ENCODE results near the gene PTPN18. TPM values are rescaled to one million over a fixed set of nuclear protein-coding genes. Genes with fewer than 3 reads are reported as not detected.

The PTPN18 gene
- total RNA-seq, 1 donor from 2014 or later, result 37.5 TPM

DNA sequence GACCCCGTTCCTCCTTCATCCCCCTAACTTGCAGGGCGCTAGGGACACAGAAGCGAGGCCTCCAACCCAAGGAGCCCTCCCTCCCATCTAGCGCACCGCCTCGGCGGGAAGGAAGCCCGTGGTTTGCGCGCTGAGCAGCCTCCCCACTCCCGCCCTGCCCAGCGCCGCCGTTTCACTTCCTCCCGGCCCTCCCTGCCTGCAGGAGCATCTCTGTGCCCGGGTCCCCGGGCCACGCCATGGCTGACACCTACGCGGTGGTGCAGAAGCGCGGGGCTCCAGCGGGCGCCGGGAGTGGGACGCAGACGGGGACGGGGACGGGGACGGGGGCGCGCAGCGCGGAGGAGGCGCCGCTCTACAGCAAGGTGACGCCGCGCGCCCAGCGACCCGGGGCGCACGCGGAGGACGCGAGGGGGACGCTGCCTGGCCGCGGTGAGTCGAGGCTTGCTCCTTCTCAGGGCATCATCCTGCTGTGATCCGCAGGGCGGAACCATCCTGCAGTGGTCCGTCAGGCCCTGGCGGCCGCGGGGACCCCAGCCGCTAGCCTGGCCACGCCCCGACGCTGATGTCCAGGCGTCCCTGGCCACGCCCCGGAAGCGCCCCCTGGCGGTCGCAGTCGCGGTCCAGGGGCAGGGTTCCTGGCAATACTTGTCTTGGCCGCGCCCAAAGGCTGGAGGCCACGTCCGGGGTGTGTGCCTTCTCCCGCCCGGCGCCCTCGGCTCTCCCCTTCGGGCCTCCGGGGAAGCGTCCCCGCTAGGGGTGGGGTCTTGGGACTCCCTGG lies 16.4 kb downstream of the PTPN18 start:
- no peaks in the 10 kb centered on the region for H3K27me3 Mint-ChIP-seq
- H3K4me1 Mint-ChIP-seq (ENCODE audit: unreplicated experiment), result peaks cover 15% of the 10 kb centered on the region
- H3K4me3 Mint-ChIP-seq, result peak overlapping the region; percentile 95
- peak overlapping the region; percentile 86 for H3K27ac Mint-ChIP-seq
- peak; percentile 94 for DNase-seq (ENCODE audit: extremely low spot score, unreplicated experiment)
- TF ChIP-seq, protein P1, sequence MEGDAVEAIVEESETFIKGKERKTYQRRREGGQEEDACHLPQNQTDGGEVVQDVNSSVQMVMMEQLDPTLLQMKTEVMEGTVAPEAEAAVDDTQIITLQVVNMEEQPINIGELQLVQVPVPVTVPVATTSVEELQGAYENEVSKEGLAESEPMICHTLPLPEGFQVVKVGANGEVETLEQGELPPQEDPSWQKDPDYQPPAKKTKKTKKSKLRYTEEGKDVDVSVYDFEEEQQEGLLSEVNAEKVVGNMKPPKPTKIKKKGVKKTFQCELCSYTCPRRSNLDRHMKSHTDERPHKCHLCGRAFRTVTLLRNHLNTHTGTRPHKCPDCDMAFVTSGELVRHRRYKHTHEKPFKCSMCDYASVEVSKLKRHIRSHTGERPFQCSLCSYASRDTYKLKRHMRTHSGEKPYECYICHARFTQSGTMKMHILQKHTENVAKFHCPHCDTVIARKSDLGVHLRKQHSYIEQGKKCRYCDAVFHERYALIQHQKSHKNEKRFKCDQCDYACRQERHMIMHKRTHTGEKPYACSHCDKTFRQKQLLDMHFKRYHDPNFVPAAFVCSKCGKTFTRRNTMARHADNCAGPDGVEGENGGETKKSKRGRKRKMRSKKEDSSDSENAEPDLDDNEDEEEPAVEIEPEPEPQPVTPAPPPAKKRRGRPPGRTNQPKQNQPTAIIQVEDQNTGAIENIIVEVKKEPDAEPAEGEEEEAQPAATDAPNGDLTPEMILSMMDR (conservative IDR thresholded peaks at IDR 0.05), result peak; percentile 99
- no peaks in the 10 kb centered on the region for H3K9me3 Mint-ChIP-seq
- H3K36me3 Mint-ChIP-seq, result peaks cover 10% of the 10 kb centered on the region

- Mint-ChIP-seq H3K9me3 (no peaks in the 10 kb centered on the region), H3K36me3 (peaks cover 10% of the 10 kb centered on the region), H3K27me3 (no peaks in the 10 kb centered on the region), H3K27ac (peak overlapping the region; percentile 10), H3K4me1 (ENCODE audit: unreplicated experiment) (peaks cover 15% of the 10 kb centered on the region), H3K4me3 (peak overlapping the region; percentile 84)
- TF ChIP-seq, protein P1 (conservative IDR thresholded peaks at IDR 0.05), result peak; percentile 48
- DNase-seq (ENCODE audit: extremely low spot score, unreplicated experiment), result no peak
Observed at GRCh38 chr2:130372833-130373807, 17.3 kb downstream of the PTPN18 start.

GRCh38 chr2:130373808-130374365 lies 18.0 kb downstream of the PTPN18 start:
- no peaks in the 10 kb centered on the region for H3K9me3 Mint-ChIP-seq

GRCh38 chr2:130374587-130375290 lies 18.9 kb downstream of the PTPN18 start:
- H3K36me3 Mint-ChIP-seq, result peaks cover 10% of the 10 kb centered on the region
- H3K27ac Mint-ChIP-seq, result peak overlapping the region; percentile 44
- H3K4me3 Mint-ChIP-seq, result peak overlapping the region; percentile 64
- H3K27me3 Mint-ChIP-seq, result no peaks in the 10 kb centered on the region
- no peaks in the 10 kb centered on the region for H3K9me3 Mint-ChIP-seq
- peaks cover 15% of the 10 kb centered on the region for H3K4me1 Mint-ChIP-seq (ENCODE audit: unreplicated experiment)
- TF ChIP-seq, protein P1 (conservative IDR thresholded peaks at IDR 0.05), result no peak
- DNase-seq (ENCODE audit: extremely low spot score, unreplicated experiment), result no peak

More at GRCh38 chr2:130373808-130374365, 18.0 kb downstream of the PTPN18 start:
- H3K4me3 Mint-ChIP-seq, result peak overlapping the region; percentile 84
- H3K27me3 Mint-ChIP-seq, result no peaks in the 10 kb centered on the region
- peaks cover 10% of the 10 kb centered on the region for H3K36me3 Mint-ChIP-seq
- peaks cover 15% of the 10 kb centered on the region for H3K4me1 Mint-ChIP-seq (ENCODE audit: unreplicated experiment)
- H3K27ac Mint-ChIP-seq, result peak overlapping the region; percentile 10
- TF ChIP-seq, protein P1 (conservative IDR thresholded peaks at IDR 0.05), result no peak
- DNase-seq (ENCODE audit: extremely low spot score, unreplicated experiment), result no peak

Measured in type B pancreatic cell (in vitro differentiated cells).